22Rv1 (cell line): Measurements from ENCODE around the gene CTAGE8.
"Not testable (repeated sequence)": the region's sequence is repeated elsewhere in the genome, so short reads cannot be mapped to it uniquely, and the experiment has no call there.

Source experiments
- ZFX ChIP-seq: fragments of 450-650 bp; IDR thresholded peaks from 2 replicates; pipeline ENCODE4 v1.6.1; 2017; ENCODE audit warnings: antibody characterized with exemption, borderline replicate concordance
- TF ChIP-seq, protein P1 (sequence below): fragments of 450-650 bp; IDR thresholded peaks from 2 replicates; pipeline ENCODE4 v1.5.1; 2017; ENCODE audit warnings: mild to moderate bottlenecking

DNA sequence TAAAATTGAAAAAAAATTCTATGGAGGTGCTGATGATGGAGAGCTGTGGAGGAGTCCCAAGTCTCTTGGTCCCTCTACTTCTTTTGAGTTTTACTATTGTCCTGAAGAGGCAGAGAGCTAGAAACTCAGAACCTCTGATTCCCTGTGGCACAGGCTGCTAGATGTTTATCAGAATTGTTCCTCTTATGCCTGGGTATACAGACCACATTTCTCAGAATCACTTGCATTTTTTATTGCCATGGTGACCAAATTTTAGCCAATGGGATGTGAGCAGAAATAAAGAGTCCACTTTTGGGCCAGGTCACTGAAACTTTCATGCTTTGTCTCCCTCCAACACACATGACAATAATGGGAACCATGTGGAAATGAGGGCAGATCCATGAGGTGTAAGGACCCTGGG lies 45.4 kb downstream of the CTAGE8 start:
- TF ChIP-seq, protein P1, sequence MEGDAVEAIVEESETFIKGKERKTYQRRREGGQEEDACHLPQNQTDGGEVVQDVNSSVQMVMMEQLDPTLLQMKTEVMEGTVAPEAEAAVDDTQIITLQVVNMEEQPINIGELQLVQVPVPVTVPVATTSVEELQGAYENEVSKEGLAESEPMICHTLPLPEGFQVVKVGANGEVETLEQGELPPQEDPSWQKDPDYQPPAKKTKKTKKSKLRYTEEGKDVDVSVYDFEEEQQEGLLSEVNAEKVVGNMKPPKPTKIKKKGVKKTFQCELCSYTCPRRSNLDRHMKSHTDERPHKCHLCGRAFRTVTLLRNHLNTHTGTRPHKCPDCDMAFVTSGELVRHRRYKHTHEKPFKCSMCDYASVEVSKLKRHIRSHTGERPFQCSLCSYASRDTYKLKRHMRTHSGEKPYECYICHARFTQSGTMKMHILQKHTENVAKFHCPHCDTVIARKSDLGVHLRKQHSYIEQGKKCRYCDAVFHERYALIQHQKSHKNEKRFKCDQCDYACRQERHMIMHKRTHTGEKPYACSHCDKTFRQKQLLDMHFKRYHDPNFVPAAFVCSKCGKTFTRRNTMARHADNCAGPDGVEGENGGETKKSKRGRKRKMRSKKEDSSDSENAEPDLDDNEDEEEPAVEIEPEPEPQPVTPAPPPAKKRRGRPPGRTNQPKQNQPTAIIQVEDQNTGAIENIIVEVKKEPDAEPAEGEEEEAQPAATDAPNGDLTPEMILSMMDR, result not testable (repeated sequence)
- TF ChIP-seq ZFX, result not testable (repeated sequence)
